IMR-90 (cell line): ENCODE measurements around the gene SPTLC1. TPM values are rescaled to one million over a fixed set of nuclear protein-coding genes. Genes with fewer than 3 reads are reported as not detected.

ENCODE experiments used
- ATAC-seq: fragments of 200-7000 bp; cut with Tn5 transposase; 2 replicates; pipeline ENCODE4 v1.9.1; 2020; ENCODE audit warnings: low read depth, mild to moderate bottlenecking, moderate library complexity
- BruUV-seq: library from RNA; stranded (reverse); fragments of 400-500 nt; replicated peaks from 2 replicates; lab custom pipeline; 2021; lab: Mats Ljungman, UMichigan
- CTCF ChIA-PET: fragments of 300-600 bp; formaldehyde crosslinking; extraction: SDS; loops from one replicate; lab custom pipeline; 2021; ENCODE audit warnings: antibody characterized with exemption; lab: Yijun Ruan, JAX
- POLR2A ChIA-PET: fragments of 300-600 bp; sonication (Branson Sonifier 250); formaldehyde crosslinking; loops from one replicate; lab custom pipeline; 2022; ENCODE audit warnings: antibody characterized with exemption; ENCODE audit not compliant: unreplicated experiment; lab: Charles Lee
- DNase-seq: peaks from one replicate; pipeline ENCODE4 v3.0.0; 2013
- H2AFZ ChIP-seq: replicated peaks from 2 replicates; pipeline ENCODE3; 2013; ENCODE audit warnings: low read length, mild to moderate bottlenecking; ENCODE audit not compliant: poor library complexity
- H2AK5ac ChIP-seq: 2 replicates; pipeline ENCODE4 v1.6.1; 2013; ENCODE audit warnings: low read depth, low read length, inconsistent platforms
- H2AK9ac ChIP-seq: replicated peaks from 2 replicates; pipeline ENCODE3; 2013; ENCODE audit warnings: mild to moderate bottlenecking, low read depth, low read length, moderate library complexity; ENCODE audit not compliant: poor library complexity
- H2BK120ac ChIP-seq: 2 replicates; pipeline ENCODE4 v1.6.1; 2013; ENCODE audit warnings: low read depth, low read length, inconsistent platforms
- H2BK15ac ChIP-seq: 3 replicates; pipeline ENCODE4 v1.6.1; 2013; ENCODE audit warnings: low read depth, low read length, inconsistent platforms
- H2BK20ac ChIP-seq: 2 replicates; pipeline ENCODE4 v1.6.1; 2013; ENCODE audit warnings: low read depth, mild to moderate bottlenecking, inconsistent platforms, low read length, moderate library complexity
- H2BK5ac ChIP-seq: 2 replicates; pipeline ENCODE4 v1.6.1; 2013; ENCODE audit warnings: mild to moderate bottlenecking, low read depth, low read length, inconsistent platforms; ENCODE audit not compliant: poor library complexity, severe bottlenecking
- H3K14ac ChIP-seq: replicated peaks from 2 replicates; pipeline ENCODE4 v1.6.1; 2013; ENCODE audit warnings: low read depth, low read length, inconsistent platforms
- H3K18ac ChIP-seq: 2 replicates; pipeline ENCODE4 v1.6.1; 2013; ENCODE audit warnings: low read depth, low read length, control low read depth
- H3K23ac ChIP-seq: 2 replicates; pipeline ENCODE4 v1.6.1; 2013; ENCODE audit warnings: low read depth, low read length, inconsistent platforms
- H3K27ac ChIP-seq: 2 replicates; pipeline ENCODE4 v1.5.1; 2013; ENCODE audit warnings: mild to moderate bottlenecking, control low read depth, low read length; ENCODE audit not compliant: insufficient read depth
- H3K27me3 ChIP-seq: 2 replicates; pipeline ENCODE4 v1.6.1; 2013; ENCODE audit warnings: low read length; ENCODE audit not compliant: control insufficient read depth, insufficient read depth
- H3K36me3 ChIP-seq: 2 replicates; pipeline ENCODE4 v1.6.1; 2013; ENCODE audit warnings: low read length, mixed read lengths; ENCODE audit not compliant: control insufficient read depth, insufficient read depth
- H3K4ac ChIP-seq: 2 replicates; pipeline ENCODE4 v1.6.1; 2013; ENCODE audit warnings: low read depth, low read length, inconsistent platforms
- H3K4me1 ChIP-seq: 2 replicates; pipeline ENCODE4 v1.6.1; 2013; ENCODE audit warnings: low read length, mixed read lengths; ENCODE audit not compliant: control insufficient read depth, insufficient read depth
- H3K4me2 ChIP-seq: 2 replicates; pipeline ENCODE4 v1.6.1; 2013; ENCODE audit warnings: low read depth, mild to moderate bottlenecking, control low read depth, low read length, moderate library complexity
- H3K4me3 ChIP-seq: 2 replicates; pipeline ENCODE4 v1.5.1; 2013; ENCODE audit warnings: low read depth, mild to moderate bottlenecking, control low read depth, low read length, moderate library complexity; ENCODE audit not compliant: insufficient read depth
- H3K56ac ChIP-seq: 2 replicates; pipeline ENCODE4 v1.6.1; 2013; ENCODE audit warnings: low read length, inconsistent platforms; ENCODE audit not compliant: insufficient read depth; ENCODE audit errors: extremely low read depth
- H3K79me1 ChIP-seq, 2 experiments: 2 replicates each; pipeline ENCODE4 v1.6.1; 2013; ENCODE audit warnings: low read length in 2 of 2, inconsistent platforms in 1 of 2, low read depth in 1 of 2
- H3K9ac ChIP-seq: 2 replicates; pipeline ENCODE4 v1.6.1; 2013; ENCODE audit warnings: low read depth, low read length, control low read depth
- H3K9me1 ChIP-seq: 2 replicates; pipeline ENCODE4 v1.6.1; 2013; ENCODE audit warnings: low read length, inconsistent platforms; ENCODE audit not compliant: insufficient read depth
- H3K9me3 ChIP-seq: 2 replicates; pipeline ENCODE4 v1.6.1; 2013; ENCODE audit warnings: low read length; ENCODE audit not compliant: control insufficient read depth, insufficient read depth
- H4K20me1 ChIP-seq: 2 replicates; pipeline ENCODE4 v1.6.1; 2013; ENCODE audit warnings: low read length, inconsistent platforms; ENCODE audit not compliant: insufficient read depth
- H4K5ac ChIP-seq: 2 replicates; pipeline ENCODE4 v1.6.1; 2013; ENCODE audit warnings: mild to moderate bottlenecking, low read depth, low read length, control low read depth
- H4K8ac ChIP-seq, 2 experiments: 2 replicates each; pipeline ENCODE4 v1.6.1; 2013; ENCODE audit warnings: low read depth in 2 of 2, low read length in 2 of 2, control low read depth in 1 of 2, inconsistent platforms in 1 of 2
- H4K91ac ChIP-seq: 2 replicates; pipeline ENCODE4 v1.6.1; 2013; ENCODE audit warnings: low read depth, low read length, inconsistent platforms; ENCODE audit not compliant: insufficient read depth
- FOS ChIP-seq: fragments of 150-350 bp; IDR thresholded peaks from 2 replicates; pipeline ENCODE4 v1.6.1; 2016; ENCODE audit warnings: low read depth, low read length
- MXI1 ChIP-seq: IDR thresholded peaks from 2 replicates; pipeline ENCODE4 v1.6.1; 2012; ENCODE audit warnings: low read depth, mild to moderate bottlenecking, low read length, moderate library complexity, borderline replicate concordance
- SMC3 ChIP-seq: fragments of 150-350 bp; IDR thresholded peaks from 2 replicates; pipeline ENCODE4 v1.6.1; 2016; ENCODE audit warnings: low read depth, mild to moderate bottlenecking, antibody characterized with exemption, low read length, moderate library complexity
- WGBS, 2 experiments: methylation state at CpG; one replicate each; pipeline versions ENCODE4 v1.1.5 to v1.1.7; 2013; ENCODE audit warnings: missing lambda C conversion rate in 2 of 2; ENCODE audit not compliant: insufficient read length in 1 of 2; ENCODE audit errors: extremely low coverage in 2 of 2; 5-methylcytosine and 5-hydroxymethylcytosine counted together
- dilution Hi-C: fragments of 300-500 bp; cut with HindIII; formaldehyde crosslinking; loops from one replicate; pipeline ENCODE4 v1.14.3; 2018; ENCODE audit warnings: low sequenced_read_pairs; ENCODE audit not compliant: unreplicated experiment
- in situ Hi-C: fragments of 300-500 bp; cut with MboI; formaldehyde crosslinking; loops from 3 replicates; pipeline ENCODE4 v1.14.3; 2019; ENCODE audit warnings: low sequenced_read_pairs, inconsistent platforms, mixed read lengths
- intact Hi-C: fragments of 100-400 bp; cut with micrococcal nuclease; formaldehyde crosslinking; loops from 2 replicates; pipeline ENCODE4 v1.10.0; 2022
- polyA plus RNA-seq, 3 experiments: library from polyadenylated mRNA; depleted of rRNA; stranded (reverse); fragments of >200 nt; gene quantifications; 2 replicates each; pipeline ENCODE4 v1.2.3, GENCODE V29; 2012; ENCODE audit warnings: low replicate concordance in 1 of 3
- total RNA-seq: library from RNA; depleted of rRNA; stranded (reverse); fragments of >200 nt; gene quantifications from 2 replicates; pipeline ENCODE4 v1.2.3, GENCODE V29; 2012

Gene SPTLC1
- total and polyA plus RNA-seq, 2 of the 4 experiments (the other 2 are of a cell fraction), result 65.7 to 92.7 TPM

GRCh38 chr9:92122061-92122460, 6.8 kb upstream of the SPTLC1 start:
- in situ Hi-C loops (no loop called here), intact Hi-C loops (no loop called here), dilution Hi-C loops (no loop called here)
- H3K4me2 ChIP-seq, result no peak overlapping the region
- H2BK120ac ChIP-seq, result no peak overlapping the region
- no peak overlapping the region for H2AK5ac ChIP-seq
- peak overlapping the region; percentile 3 for H2BK5ac ChIP-seq
- WGBS, 2 experiments, result no CpG with 5 or more reads among the region's 1 CpG
- no peak overlapping the region for H3K4me3 ChIP-seq
- POLR2A ChIA-PET, result no interaction called here
- no peak overlapping the region for H3K9ac ChIP-seq
- H2BK15ac ChIP-seq, result peak overlapping the region; percentile 44; the same call in 1 of the 3 replicates
- H3K14ac ChIP-seq, result no peak overlapping the region; the same call in 1 of the 2 replicates
- H3K56ac ChIP-seq, result no peak overlapping the region
- H2BK20ac ChIP-seq, result 0 out of 2 replicates have a peak overlapping the region, but pooled peaks have one; percentile 8
- BruUV-seq, result no TSS peak
- TF ChIP-seq SMC3 (no peak), MXI1 (peak; percentile 35; the same call in 1 of the 2 replicates), FOS (no peak)
- H4K5ac ChIP-seq, result no peak overlapping the region
- no peaks in the 10 kb centered on the region for H3K27me3 ChIP-seq
- DNase-seq (peak; percentile 70), ATAC-seq (peak; percentile 86)
- peaks cover 7% of the 10 kb centered on the region for H3K9me1 ChIP-seq
- no peak overlapping the region for H2AFZ ChIP-seq
- H3K9me3 ChIP-seq, result no peaks in the 10 kb centered on the region
- H4K91ac ChIP-seq, result no peak overlapping the region
- CTCF ChIA-PET, result no interaction called here
- H3K23ac ChIP-seq, result no peak overlapping the region; the same call in 1 of the 2 replicates
- H4K20me1 ChIP-seq, result no peaks in the 10 kb centered on the region
- no peak overlapping the region for H2AK9ac ChIP-seq
- H3K79me1 ChIP-seq, result no peaks in the 10 kb centered on the region
- H3K36me3 ChIP-seq, result no peaks in the 10 kb centered on the region
- H3K27ac ChIP-seq, result no peak overlapping the region
- H3K4me1 ChIP-seq, result peaks cover 8% of the 10 kb centered on the region
- H3K18ac ChIP-seq, result peak overlapping the region; percentile 44; the same call in 1 of the 2 replicates
- no peak overlapping the region for H4K8ac ChIP-seq
- no peak overlapping the region for H3K4ac ChIP-seq
